Mesendoderm (in vitro differentiated cells): Measurements from ENCODE around the gene PRKCB.

Experiments used
- DNase-seq: peaks from one replicate; pipeline ENCODE4 v3.0.0; 2013
- H2AK5ac ChIP-seq: 2 replicates; pipeline ENCODE4 v1.6.1; 2013; ENCODE audit warnings: low read length, inconsistent platforms
- H2BK120ac ChIP-seq: 2 replicates; pipeline ENCODE4 v1.6.1; 2013; ENCODE audit warnings: low read depth, mild to moderate bottlenecking, low read length, moderate library complexity, mixed read lengths
- H2BK15ac ChIP-seq: replicated peaks from 2 replicates; pipeline ENCODE4 v1.6.1; 2013; ENCODE audit warnings: low read depth, mild to moderate bottlenecking, moderate library complexity
- H2BK5ac ChIP-seq: 2 replicates; pipeline ENCODE4 v1.6.1; 2013; ENCODE audit warnings: low read length, inconsistent platforms
- H3K18ac ChIP-seq: 2 replicates; pipeline ENCODE4 v1.6.1; 2013; ENCODE audit warnings: mild to moderate bottlenecking, low read length, mixed read lengths
- H3K23ac ChIP-seq: one replicate; pipeline ENCODE4 v1.6.1; 2013; ENCODE audit warnings: low read length
- H3K27ac ChIP-seq: 2 replicates; pipeline ENCODE4 v1.5.1; 2013; ENCODE audit warnings: low read depth, mild to moderate bottlenecking, inconsistent platforms, low read length, moderate library complexity
- H3K27me3 ChIP-seq: 2 replicates; pipeline ENCODE4 v1.6.1; 2013; ENCODE audit warnings: low read length, control low read depth, mild to moderate bottlenecking, inconsistent platforms; ENCODE audit not compliant: insufficient read depth, poor library complexity
- H3K36me3 ChIP-seq: 2 replicates; pipeline ENCODE4 v1.6.1; 2013; ENCODE audit warnings: low read length, inconsistent platforms; ENCODE audit not compliant: control insufficient read depth, insufficient read depth
- H3K4ac ChIP-seq: one replicate; pipeline ENCODE4 v1.6.1; 2013; ENCODE audit warnings: low read depth, mild to moderate bottlenecking, low read length, moderate library complexity
- H3K4me1 ChIP-seq: 2 replicates; pipeline ENCODE4 v1.6.1; 2013; ENCODE audit warnings: low read depth, low read length, inconsistent platforms; ENCODE audit not compliant: control insufficient read depth
- H3K4me2 ChIP-seq: 2 replicates; pipeline ENCODE4 v1.6.1; 2013; ENCODE audit warnings: low read length
- H3K4me3 ChIP-seq: 2 replicates; pipeline ENCODE4 v1.5.1; 2013; ENCODE audit warnings: mild to moderate bottlenecking, low read length
- H3K56ac ChIP-seq: one replicate; pipeline ENCODE4 v1.6.1; 2013; ENCODE audit warnings: low read length
- H3K79me1 ChIP-seq: 2 replicates; pipeline ENCODE4 v1.6.1; 2013; ENCODE audit warnings: low read length, inconsistent platforms
- H3K79me2 ChIP-seq: 2 replicates; pipeline ENCODE4 v1.6.1; 2013; ENCODE audit warnings: mild to moderate bottlenecking, low read length; ENCODE audit not compliant: control insufficient read depth, insufficient read depth
- H3K9ac ChIP-seq: 2 replicates; pipeline ENCODE4 v1.6.1; 2013; ENCODE audit warnings: low read length, inconsistent platforms
- H4K5ac ChIP-seq: one replicate; pipeline ENCODE4 v1.6.1; 2013; ENCODE audit warnings: low read length
- H4K8ac ChIP-seq: one replicate; pipeline ENCODE4 v1.6.1; 2013; ENCODE audit warnings: low read depth, mild to moderate bottlenecking, control low read depth, low read length, moderate library complexity
- WGBS: extraction: QIAGEN DNeasy Blood & Tissue Kit; methylation state at CpG from one replicate; pipeline ENCODE4 v1.1.7; 2013; ENCODE audit warnings: low lambda C conversion rate, missing lambda C conversion rate; ENCODE audit not compliant: insufficient coverage; ENCODE audit errors: extremely low coverage; 5-methylcytosine and 5-hydroxymethylcytosine counted together

PRKCB gene

DNA sequence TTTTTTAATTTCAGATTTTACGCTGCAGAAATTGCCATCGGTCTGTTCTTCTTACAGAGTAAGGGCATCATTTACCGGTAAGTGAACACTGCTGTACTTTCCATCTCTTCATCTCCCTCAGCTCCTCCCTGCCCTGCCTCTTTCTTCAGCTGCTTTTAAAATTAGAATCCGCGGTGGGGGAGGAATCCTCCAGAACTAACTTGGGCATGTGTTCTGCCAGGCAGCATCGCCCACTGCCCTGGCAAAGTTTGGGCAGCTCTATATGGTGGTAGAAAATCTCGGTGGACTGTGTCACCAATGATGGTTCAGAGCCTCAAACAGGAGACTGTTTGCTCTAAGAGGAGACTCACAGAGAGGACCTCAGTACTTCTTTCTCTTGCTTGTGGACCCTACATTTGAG lies 338.7 kb downstream of the PRKCB start:
- no peaks in the 10 kb centered on the region for H3K36me3 ChIP-seq
- no peak overlapping the region for H4K5ac ChIP-seq
- no peak overlapping the region for H3K56ac ChIP-seq
- no peak overlapping the region for H3K4me2 ChIP-seq
- H3K4me1 ChIP-seq, result no peaks in the 10 kb centered on the region
- H3K79me1 ChIP-seq, result no peaks in the 10 kb centered on the region
- no peak overlapping the region for H2BK15ac ChIP-seq
- no peak overlapping the region for H2BK5ac ChIP-seq
- H2AK5ac ChIP-seq, result no peak overlapping the region
- H3K18ac ChIP-seq, result no peak overlapping the region
- H3K27ac ChIP-seq, result no peak overlapping the region
- H3K9ac ChIP-seq, result no peak overlapping the region
- H3K23ac ChIP-seq, result no peak overlapping the region
- H3K27me3 ChIP-seq, result no peaks in the 10 kb centered on the region
- WGBS, result no CpG with 5 or more reads among the region's 7 CpGs
- H3K4ac ChIP-seq, result no peak overlapping the region
- H3K79me2 ChIP-seq, result no peaks in the 10 kb centered on the region
- H3K4me3 ChIP-seq, result no peak overlapping the region
- DNase-seq, result no peak
- H4K8ac ChIP-seq, result no peak overlapping the region
- no peak overlapping the region for H2BK120ac ChIP-seq

DNA sequence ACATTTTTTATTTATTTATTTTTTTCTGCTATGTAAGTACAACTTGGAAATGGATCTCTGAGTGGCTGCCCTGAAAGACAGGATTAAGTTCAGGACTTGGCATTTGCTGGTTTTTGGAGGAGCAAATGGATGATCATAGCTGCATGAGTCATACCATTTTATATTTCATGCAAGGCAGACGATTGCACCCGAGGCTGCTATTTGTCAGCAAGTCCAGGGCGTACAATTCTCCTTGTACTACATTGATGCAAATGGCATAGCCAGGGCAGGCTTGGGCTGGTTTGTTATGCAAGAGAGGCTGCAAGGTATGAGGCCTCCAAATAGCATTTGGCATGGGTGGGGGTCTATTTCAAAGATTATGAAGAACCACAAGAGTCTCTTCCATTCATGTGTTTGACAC lies 339.2 kb downstream of the PRKCB start:
- WGBS, result no CpG with 5 or more reads among the region's 3 CpGs
- H2AK5ac ChIP-seq, result no peak overlapping the region
- no peak overlapping the region for H2BK120ac ChIP-seq
- H3K56ac ChIP-seq, result no peak overlapping the region
- no peak overlapping the region for H3K4me2 ChIP-seq
- H2BK15ac ChIP-seq, result no peak overlapping the region
- no peak overlapping the region for H3K9ac ChIP-seq
- no peak overlapping the region for H3K27ac ChIP-seq
- no peaks in the 10 kb centered on the region for H3K79me1 ChIP-seq
- no peak overlapping the region for H4K5ac ChIP-seq
- H3K23ac ChIP-seq, result no peak overlapping the region
- H3K4me3 ChIP-seq, result no peak overlapping the region
- H3K27me3 ChIP-seq, result no peaks in the 10 kb centered on the region
- no peaks in the 10 kb centered on the region for H3K4me1 ChIP-seq
- H3K4ac ChIP-seq, result no peak overlapping the region
- no peaks in the 10 kb centered on the region for H3K79me2 ChIP-seq
- DNase-seq, result no peak
- H3K36me3 ChIP-seq, result no peaks in the 10 kb centered on the region
- no peak overlapping the region for H2BK5ac ChIP-seq
- H3K18ac ChIP-seq, result no peak overlapping the region
- H4K8ac ChIP-seq, result no peak overlapping the region

DNA sequence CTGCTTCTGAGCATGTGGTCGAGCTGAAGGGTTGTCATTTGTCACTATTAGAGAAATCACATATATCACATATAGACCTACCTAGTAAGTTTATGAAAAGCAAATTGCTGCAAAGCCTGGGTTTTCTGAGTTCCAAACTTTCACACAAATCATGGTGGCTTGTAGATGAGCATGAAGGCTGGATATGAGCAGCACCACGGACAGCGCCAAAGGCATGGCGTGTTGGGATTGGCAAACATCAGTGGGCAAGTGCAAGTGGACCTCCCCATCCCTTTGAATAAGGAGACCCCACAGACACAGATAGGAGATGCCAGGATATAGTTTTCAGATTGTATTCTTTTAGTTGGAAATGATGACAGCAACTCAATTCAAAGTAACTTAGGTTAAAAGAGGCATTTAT lies 342.7 kb downstream of the PRKCB start:
- peak; percentile 49 for DNase-seq
- Histone ChIP-seq H3K4me3 (no peak overlapping the region), H2BK15ac (no peak overlapping the region), H3K27ac (no peak overlapping the region), H3K79me1 (no peaks in the 10 kb centered on the region), H3K79me2 (no peaks in the 10 kb centered on the region), H3K4ac (no peak overlapping the region), H4K5ac (no peak overlapping the region), H3K36me3 (no peaks in the 10 kb centered on the region), H3K27me3 (no peaks in the 10 kb centered on the region), H3K9ac (no peak overlapping the region), H3K23ac (no peak overlapping the region), H3K4me1 (no peaks in the 10 kb centered on the region), H3K56ac (no peak overlapping the region), H3K18ac (no peak overlapping the region), H4K8ac (no peak overlapping the region), H2BK5ac (no peak overlapping the region), H3K4me2 (no peak overlapping the region), H2BK120ac (no peak overlapping the region), H2AK5ac (no peak overlapping the region)
- no CpG with 5 or more reads among the region's 4 CpGs for WGBS

DNA sequence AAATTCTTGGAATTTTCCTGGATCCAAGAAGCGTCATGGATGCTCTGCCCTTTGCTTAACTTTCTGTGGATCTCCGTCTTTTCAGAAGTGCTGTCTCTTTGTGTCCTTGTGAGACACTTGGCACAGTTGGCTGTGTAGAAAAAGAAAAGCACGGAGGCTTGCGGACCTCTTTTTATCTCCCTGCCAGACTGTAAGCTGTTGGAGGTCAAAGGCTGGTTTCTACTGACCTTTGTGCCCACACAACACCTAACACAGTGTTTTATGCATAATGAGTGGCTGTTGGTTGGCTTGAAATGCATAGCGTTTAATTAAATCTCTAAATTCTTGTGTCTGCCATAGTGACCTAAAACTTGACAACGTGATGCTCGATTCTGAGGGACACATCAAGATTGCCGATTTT lies 344.7 kb downstream of the PRKCB start:
- no peak overlapping the region for H4K8ac ChIP-seq
- no peak overlapping the region for H2BK5ac ChIP-seq
- H2BK15ac ChIP-seq, result no peak overlapping the region
- no peaks in the 10 kb centered on the region for H3K27me3 ChIP-seq
- no peak overlapping the region for H3K18ac ChIP-seq
- H2AK5ac ChIP-seq, result no peak overlapping the region
- no peaks in the 10 kb centered on the region for H3K4me1 ChIP-seq
- no peak overlapping the region for H4K5ac ChIP-seq
- no peak for DNase-seq
- no peak overlapping the region for H3K4me3 ChIP-seq
- H3K4me2 ChIP-seq, result no peak overlapping the region
- no peaks in the 10 kb centered on the region for H3K36me3 ChIP-seq
- no peak overlapping the region for H3K56ac ChIP-seq
- no peak overlapping the region for H3K9ac ChIP-seq
- no peak overlapping the region for H2BK120ac ChIP-seq
- no peak overlapping the region for H3K23ac ChIP-seq
- whole genome bisulfite sequencing, result no CpG with 5 or more reads among the region's 8 CpGs
- no peak overlapping the region for H3K4ac ChIP-seq
- no peaks in the 10 kb centered on the region for H3K79me1 ChIP-seq
- no peaks in the 10 kb centered on the region for H3K79me2 ChIP-seq
- no peak overlapping the region for H3K27ac ChIP-seq

DNA sequence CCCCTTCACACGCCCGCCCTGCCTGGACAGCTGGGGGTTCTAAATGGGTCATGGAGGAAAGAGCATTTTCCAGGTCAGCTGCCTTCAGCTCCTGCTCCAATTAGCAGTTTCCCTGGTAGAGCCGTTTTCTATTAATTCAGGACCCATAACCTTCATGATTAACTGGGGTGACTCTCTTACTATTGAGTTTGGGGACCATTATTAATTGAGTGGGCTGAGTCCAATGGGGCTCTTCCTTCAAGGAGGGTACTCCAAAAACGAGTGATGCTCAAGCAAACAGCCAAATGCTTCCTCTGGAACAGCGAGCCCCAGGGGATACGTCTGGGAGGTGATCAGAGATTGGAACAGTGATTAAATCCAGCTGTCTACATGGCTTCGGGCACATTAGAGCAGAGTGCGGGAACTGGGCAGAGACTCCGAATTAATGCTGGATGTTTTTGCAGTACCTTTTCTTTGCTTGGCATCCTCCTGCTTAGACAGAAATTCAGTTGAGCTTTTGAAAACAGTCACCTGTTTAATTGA lies 352.3 kb downstream of the PRKCB start:
- Histone ChIP-seq H2BK15ac (no peak overlapping the region), H3K4me2 (no peak overlapping the region), H3K56ac (no peak overlapping the region), H3K4ac (no peak overlapping the region), H3K9ac (no peak overlapping the region), H3K4me1 (no peaks in the 10 kb centered on the region), H3K36me3 (no peaks in the 10 kb centered on the region), H3K27ac (no peak overlapping the region), H3K27me3 (no peaks in the 10 kb centered on the region), H3K4me3 (no peak overlapping the region), H4K5ac (no peak overlapping the region), H3K18ac (no peak overlapping the region), H3K23ac (no peak overlapping the region), H2BK120ac (no peak overlapping the region), H3K79me1 (no peaks in the 10 kb centered on the region), H3K79me2 (no peaks in the 10 kb centered on the region), H2BK5ac (no peak overlapping the region), H2AK5ac (no peak overlapping the region), H4K8ac (no peak overlapping the region)
- WGBS, result no CpG with 5 or more reads among the region's 9 CpGs
- no peak for DNase-seq

GRCh38 chr16:24188751-24189318 lies 353.1 kb downstream of the PRKCB start:
- Histone ChIP-seq H4K8ac (no peak overlapping the region), H3K79me2 (no peaks in the 10 kb centered on the region), H3K9ac (no peak overlapping the region), H3K4ac (no peak overlapping the region), H2BK15ac (no peak overlapping the region), H3K23ac (no peak overlapping the region), H3K27ac (no peak overlapping the region), H2BK120ac (no peak overlapping the region), H4K5ac (no peak overlapping the region), H3K18ac (no peak overlapping the region), H3K79me1 (no peaks in the 10 kb centered on the region), H3K56ac (no peak overlapping the region), H2BK5ac (no peak overlapping the region), H2AK5ac (no peak overlapping the region), H3K4me2 (no peak overlapping the region), H3K4me1 (no peaks in the 10 kb centered on the region), H3K36me3 (no peaks in the 10 kb centered on the region), H3K4me3 (no peak overlapping the region), H3K27me3 (no peaks in the 10 kb centered on the region)
- no CpG with 5 or more reads among the region's 6 CpGs for WGBS
- peak; percentile 78 for DNase-seq
